Ovary (tissue), 9 donors: ENCODE data around the gene SLC16A5. TPM values are rescaled to one million over a fixed set of nuclear protein-coding genes. Genes with fewer than 3 reads are reported as not detected.
"Not testable (repeated sequence)": the region's sequence is repeated elsewhere in the genome, so short reads cannot be mapped to it uniquely, and the experiment has no call there.

Experiments
- DNase-seq, 5 donors: peaks; one replicate each; pipeline ENCODE4 v3.0.0-alpha.2; 2019 to 2020
- H3K27ac ChIP-seq, 2 donors: fragments of 200-600 bp; one replicate each; pipeline versions ENCODE4 v1.5.1 to v1.8.0; 2019 to 2022
- H3K27me3 ChIP-seq: fragments of 200-600 bp; one replicate; pipeline ENCODE4 v1.8.0; 2022
- H3K36me3 ChIP-seq: fragments of 200-600 bp; sonication (generic); one replicate; pipeline ENCODE4 v1.5.1; 2019
- H3K4me1 ChIP-seq: one replicate; pipeline ENCODE4 v1.8.1; 2013; ENCODE audit warnings: mild to moderate bottlenecking, moderate library complexity; ENCODE audit not compliant: insufficient read depth
- H3K4me3 ChIP-seq: fragments of 200-600 bp; sonication (generic); one replicate; pipeline ENCODE4 v1.5.1; 2017
- H3K9me3 ChIP-seq, 2 donors: fragments of 200-600 bp in 1 of 2; sonication (generic) in 1 of 2; one replicate each; pipeline versions ENCODE4 v1.5.1 to v1.8.1; 2013 to 2019; ENCODE audit warnings: mild to moderate bottlenecking in 1 of 2, moderate library complexity in 1 of 2
- EP300 ChIP-seq: sonication (generic); formaldehyde crosslinking; IDR thresholded peaks from one replicate; pipeline ENCODE4 v1.6.1; 2017; ENCODE audit warnings: antibody characterized with exemption
- POLR2A ChIP-seq: fragments of 450-650 bp; IDR thresholded peaks from one replicate; pipeline ENCODE4 v1.6.1; 2017; ENCODE audit warnings: antibody characterized with exemption, mild to moderate bottlenecking, moderate library complexity
- WGBS, 3 donors: extraction: QIAGEN DNeasy Blood & Tissue Kit in 1 of 3; methylation state at CpG; one replicate each; pipeline versions ENCODE4 v1.1.5 to v1.1.7; 2013 to 2017; 5-methylcytosine and 5-hydroxymethylcytosine counted together
- intact Hi-C, 4 donors: fragments of 100-400 bp; cut with DNase I; formaldehyde crosslinking; loops; one replicate each; pipeline versions ENCODE4 v1.11.0 to v1.15.1; 2022 to 2023
- polyA plus RNA-seq, 2 donors: library from polyadenylated mRNA; stranded (reverse); fragments of 200-250 nt in 1 of 2; fragments of 350-450 nt in 1 of 2; fragmentation: Illumina TruSeq in 1 of 2; extraction: RNeasy Lipid Tissue Mini Kit (QIAGEN cat#74804) in 1 of 2; gene quantifications; one replicate each; pipeline ENCODE4 v1.2.3, GENCODE V29; 2013 to 2014
- total RNA-seq, 7 donors: library from RNA; depleted of rRNA in 2 of 7; stranded (reverse); fragments of >200 nt in 2 of 7; fragmentation: NEBNext Ultra II Directional in 3 of 7; extraction: Animal tissue kit (Norgen Biotek cat#: 25700) in 3 of 7; gene quantifications; one replicate each; pipeline versions ENCODE4 v1.1.0 to v1.2.4, GENCODE V29; 2016 to 2023
- TF ChIP-seq, protein P1 (sequence below), 3 donors: fragments of 450-650 bp in 2 of 3; fragments of 200-600 bp in 1 of 3; IDR thresholded peaks; one replicate each; pipeline versions ENCODE4 v1.5.1 to v1.8.0; 2016 to 2022; ENCODE audit warnings: antibody characterized with exemption in 3 of 3, mild to moderate bottlenecking in 1 of 3
- donor health status: DM: no; HTN: no; CAD: no; lungs with moderate emphysema.
- donor health status: DM: no; HTN: no; CAD: no.
- donor health status: Bipolar disorder and iron deficiency.
- donor health status: DM: yes; HTN: yes; CAD: no.
- donor health status: DM: no; HTN: no; CAD: no.
- donor health status: DM: yes; HTN: yes; CAD: no.

The SLC16A5 gene
- total and polyA plus RNA-seq, 9 donors = 2.0 to 20.6 (median 12.1) TPM

DNA sequence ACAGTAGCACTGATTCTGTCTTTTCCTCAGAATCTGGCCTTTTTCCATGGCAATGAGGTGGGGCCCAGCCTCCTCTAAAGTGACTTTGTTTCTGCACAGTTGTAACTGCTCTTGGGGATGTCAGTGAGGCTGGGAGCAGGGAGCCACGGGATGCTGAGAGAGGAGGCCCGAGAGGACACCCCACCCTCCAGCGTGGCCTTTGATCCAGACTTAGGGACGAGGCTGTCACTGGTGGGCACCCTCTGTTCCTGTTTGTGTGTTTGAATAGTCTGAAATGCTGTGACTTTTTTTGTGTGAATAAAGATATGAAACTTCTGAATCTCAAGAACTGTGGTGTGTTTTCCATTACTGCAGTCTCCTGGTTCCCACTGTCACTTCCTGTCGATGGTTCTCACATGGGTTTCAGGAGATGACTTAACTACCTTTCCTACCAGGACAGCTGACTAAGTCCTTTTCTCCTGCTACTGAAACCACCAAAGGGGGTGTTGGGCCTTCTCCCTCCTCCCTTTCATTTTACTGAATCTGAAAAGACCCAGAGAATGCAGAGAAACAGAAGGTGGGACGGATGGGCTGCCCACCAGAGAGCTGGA, 22.1 kb upstream of the SLC16A5 start:
- no peaks in the 10 kb centered on the region for H3K27me3 ChIP-seq
- WGBS, 3 donors = 73 to 80% (median 75%) methylated on average over 6 of the region's 6 CpGs
- H3K9me3 ChIP-seq = no peaks in the 10 kb centered on the region
- H3K4me1 ChIP-seq = no peaks in the 10 kb centered on the region
- no peak overlapping the region for H3K4me3 ChIP-seq
- intact Hi-C loops = loop anchor here in 1 of 4 donors (10.0 kb wide), 1 partner anchor 129 kb away; no protein-coding TSS in a partner anchor
- H3K36me3 ChIP-seq = no peaks in the 10 kb centered on the region
- no peak for DNase-seq
- no peak for TF ChIP-seq EP300
- TF ChIP-seq, protein P1, sequence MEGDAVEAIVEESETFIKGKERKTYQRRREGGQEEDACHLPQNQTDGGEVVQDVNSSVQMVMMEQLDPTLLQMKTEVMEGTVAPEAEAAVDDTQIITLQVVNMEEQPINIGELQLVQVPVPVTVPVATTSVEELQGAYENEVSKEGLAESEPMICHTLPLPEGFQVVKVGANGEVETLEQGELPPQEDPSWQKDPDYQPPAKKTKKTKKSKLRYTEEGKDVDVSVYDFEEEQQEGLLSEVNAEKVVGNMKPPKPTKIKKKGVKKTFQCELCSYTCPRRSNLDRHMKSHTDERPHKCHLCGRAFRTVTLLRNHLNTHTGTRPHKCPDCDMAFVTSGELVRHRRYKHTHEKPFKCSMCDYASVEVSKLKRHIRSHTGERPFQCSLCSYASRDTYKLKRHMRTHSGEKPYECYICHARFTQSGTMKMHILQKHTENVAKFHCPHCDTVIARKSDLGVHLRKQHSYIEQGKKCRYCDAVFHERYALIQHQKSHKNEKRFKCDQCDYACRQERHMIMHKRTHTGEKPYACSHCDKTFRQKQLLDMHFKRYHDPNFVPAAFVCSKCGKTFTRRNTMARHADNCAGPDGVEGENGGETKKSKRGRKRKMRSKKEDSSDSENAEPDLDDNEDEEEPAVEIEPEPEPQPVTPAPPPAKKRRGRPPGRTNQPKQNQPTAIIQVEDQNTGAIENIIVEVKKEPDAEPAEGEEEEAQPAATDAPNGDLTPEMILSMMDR (IDR thresholded peaks at IDR 0.05) = no peak
- no peak for TF ChIP-seq POLR2A
- H3K27ac ChIP-seq = no peak overlapping the region

DNA sequence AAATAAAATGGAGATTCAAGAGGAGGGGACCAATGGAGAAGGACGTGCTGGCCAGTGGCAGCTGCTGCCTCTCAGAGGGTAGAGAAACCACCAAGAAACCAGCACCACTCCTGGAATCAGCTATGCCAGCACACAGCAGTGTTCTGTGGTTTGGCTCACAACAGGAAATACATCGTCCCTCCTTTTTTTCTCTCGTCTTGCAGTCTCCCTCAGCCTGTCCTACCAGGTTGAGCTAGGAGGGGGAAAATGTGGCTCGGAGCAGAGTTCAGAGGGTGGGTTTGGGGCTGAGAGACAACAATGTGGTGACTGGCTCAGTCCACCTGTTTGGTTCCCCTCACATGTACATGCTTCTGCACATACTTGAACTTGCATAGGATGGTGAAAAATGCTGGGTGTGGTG, 19.9 kb upstream of the SLC16A5 start:
- TF ChIP-seq EP300 (no peak), POLR2A (no peak)
- TF ChIP-seq, protein P1 (IDR thresholded peaks at IDR 0.05) = no peak
- no peak overlapping the region for H3K27ac ChIP-seq
- H3K36me3 ChIP-seq = no peaks in the 10 kb centered on the region
- DNase-seq = no peak
- 47 to 65% (median 62%) methylated on average over 4 of the region's 4 CpGs for WGBS, 3 donors
- no peak overlapping the region for H3K4me3 ChIP-seq
- no peaks in the 10 kb centered on the region for H3K9me3 ChIP-seq
- intact Hi-C loops = loop anchor here in 1 of 4 donors (10.0 kb wide), 1 partner anchor 127 kb away; no protein-coding TSS in a partner anchor
- no peaks in the 10 kb centered on the region for H3K27me3 ChIP-seq
- H3K4me1 ChIP-seq = no peaks in the 10 kb centered on the region

DNA sequence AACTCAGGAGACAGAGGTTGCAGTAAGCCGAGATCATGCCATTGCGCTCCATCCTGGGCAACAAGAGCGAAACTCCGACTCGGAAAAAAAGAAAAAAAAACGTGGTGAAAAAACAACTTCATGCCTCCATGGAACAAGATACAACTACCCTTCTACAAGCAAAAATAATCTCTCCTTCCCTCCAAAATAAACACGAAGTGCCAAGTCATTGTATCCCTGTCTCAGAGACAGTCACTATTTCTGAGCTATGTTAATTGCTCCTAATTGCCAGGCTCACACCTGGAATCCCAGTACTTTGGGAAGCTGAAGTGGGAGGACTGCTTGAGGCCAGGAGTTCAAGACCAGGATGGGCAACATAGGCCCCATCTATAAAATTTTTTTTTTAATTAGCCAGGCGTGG, 19.0 kb upstream of the SLC16A5 start:
- no peaks in the 10 kb centered on the region for H3K9me3 ChIP-seq
- intact Hi-C loops = loop anchor here in 1 of 4 donors (10.0 kb wide), 1 partner anchor 126 kb away; no protein-coding TSS in a partner anchor
- TF ChIP-seq POLR2A = no peak
- TF ChIP-seq, protein P1 (IDR thresholded peaks at IDR 0.05) = no peak
- TF ChIP-seq EP300 = no peak
- no peaks in the 10 kb centered on the region for H3K27me3 ChIP-seq
- H3K4me3 ChIP-seq = no peak overlapping the region
- 73 to 83% (median 83%) methylated on average over 8 of the region's 8 CpGs for WGBS, 3 donors
- H3K36me3 ChIP-seq = no peaks in the 10 kb centered on the region
- no peak overlapping the region for H3K27ac ChIP-seq
- no peak for DNase-seq
- no peaks in the 10 kb centered on the region for H3K4me1 ChIP-seq

DNA sequence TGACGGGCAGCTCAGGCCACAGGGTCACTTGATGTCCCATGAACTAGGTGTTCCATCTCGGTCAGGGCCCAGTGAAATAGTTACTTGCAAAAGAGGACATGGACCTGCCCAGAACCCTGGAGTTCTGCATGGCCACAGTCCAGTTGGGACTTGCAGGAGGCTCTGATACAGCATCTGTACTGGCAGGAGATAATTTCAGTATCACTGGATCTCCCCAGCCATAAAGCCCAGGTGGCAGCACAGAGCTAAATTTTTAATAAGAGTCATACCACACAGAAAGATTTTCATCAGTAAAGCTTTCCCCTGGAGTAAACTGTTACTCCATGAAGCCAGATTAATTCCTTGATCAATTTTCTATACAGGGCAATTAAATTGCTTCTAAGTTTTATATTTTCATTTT, 18.0 kb upstream of the SLC16A5 start:
- DNase-seq = no peak
- Histone ChIP-seq H3K27ac (no peak overlapping the region), H3K27me3 (no peaks in the 10 kb centered on the region), H3K36me3 (no peaks in the 10 kb centered on the region), H3K4me1 (no peaks in the 10 kb centered on the region), H3K9me3 (no peaks in the 10 kb centered on the region), H3K4me3 (no peak overlapping the region)
- intact Hi-C loops = loop anchor here in 1 of 4 donors (10.0 kb wide), 1 partner anchor 125 kb away; no protein-coding TSS in a partner anchor
- WGBS, 3 donors = 90 to 98% (median 96%) methylated on average over 2 of the region's 2 CpGs
- TF ChIP-seq EP300 (no peak), POLR2A (no peak)
- TF ChIP-seq, protein P1 (IDR thresholded peaks at IDR 0.05) = no peak

DNA sequence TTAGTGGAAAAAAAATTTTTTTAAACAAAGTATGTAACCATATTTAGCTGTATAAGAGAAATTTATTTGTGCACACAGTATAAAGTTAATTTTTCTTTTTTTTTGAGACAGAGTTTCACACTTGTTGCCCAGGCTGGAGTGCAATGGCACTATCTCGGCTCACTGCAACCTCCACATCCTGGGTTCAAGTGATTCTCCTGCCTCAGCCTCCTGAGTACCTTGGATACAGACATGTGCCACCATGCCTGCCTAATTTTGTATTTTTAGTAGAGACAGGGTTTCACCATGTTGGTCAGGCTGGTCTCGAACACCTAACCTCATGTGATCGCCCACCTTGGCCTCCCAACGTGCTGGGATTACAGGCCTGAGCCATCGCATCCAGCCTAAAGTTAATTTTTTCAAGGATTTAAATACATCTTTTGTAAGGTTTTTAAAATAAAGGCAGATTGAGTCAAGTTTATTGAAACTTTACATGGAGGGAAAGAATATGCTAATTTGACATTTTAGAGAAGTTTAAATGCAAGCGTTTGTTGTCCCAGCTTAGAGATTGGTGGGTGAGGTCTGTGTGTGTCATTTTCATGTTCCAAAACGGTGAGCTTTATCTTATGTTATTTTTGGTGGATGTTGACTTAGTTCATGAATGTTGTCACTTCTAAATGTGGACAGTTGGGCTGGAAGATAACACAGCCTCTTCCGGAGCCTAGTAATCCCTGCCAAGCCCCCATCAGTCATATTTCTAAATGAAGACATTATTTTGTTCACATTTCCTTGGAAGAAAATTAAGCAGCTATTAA, 16.1 kb upstream of the SLC16A5 start:
- 66 to 74% (median 74%) methylated on average over 8 of the region's 8 CpGs for WGBS, 3 donors
- H3K27ac ChIP-seq, intact Hi-C loops, H3K27me3 ChIP-seq, DNase-seq, H3K4me1 ChIP-seq, H3K4me3 ChIP-seq, H3K36me3 ChIP-seq, H3K9me3 ChIP-seq: not testable (repeated sequence)

DNA sequence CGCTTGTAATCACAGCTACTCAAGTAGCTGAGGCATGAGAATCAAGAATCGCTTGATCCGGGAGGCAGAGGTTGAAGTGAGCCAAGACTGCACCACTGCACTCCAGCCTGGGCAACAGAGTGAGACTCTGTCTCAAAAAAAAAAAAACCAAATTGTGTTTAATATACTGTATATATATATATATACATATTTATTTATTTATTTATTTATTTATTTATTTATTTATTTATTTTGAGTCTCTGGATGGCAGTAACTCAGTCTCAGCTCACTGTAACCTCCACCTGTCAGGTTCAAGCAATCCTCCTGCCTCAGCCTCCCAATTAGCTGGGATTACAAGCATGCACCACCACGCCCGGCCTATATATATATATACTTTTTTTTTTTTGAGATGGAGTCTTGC, 14.8 kb upstream of the SLC16A5 start:
- H3K27ac ChIP-seq, H3K27me3 ChIP-seq, H3K9me3 ChIP-seq, H3K36me3 ChIP-seq, H3K4me1 ChIP-seq, DNase-seq, intact Hi-C loops, H3K4me3 ChIP-seq: not testable (repeated sequence)
- 92 to 98% (median 97%) methylated on average over 5 of the region's 5 CpGs for WGBS, 3 donors
